H1 (cell line): ENCODE measurements around the gene DNAJC2. TPM values are rescaled to one million over a fixed set of nuclear protein-coding genes. Genes with fewer than 3 reads are reported as not detected.

Experiments used
- CTCF ChIA-PET: fragments of 300-600 bp; sonication (Branson Sonifier 250); formaldehyde crosslinking; loops from one replicate; lab custom pipeline; 2021; ENCODE audit not compliant: partially characterized antibody; lab: Charles Lee
- POLR2A ChIA-PET: fragments of 300-600 bp; sonication (Branson Sonifier 250); formaldehyde crosslinking; loops from one replicate; lab custom pipeline; 2021; ENCODE audit warnings: inconsistent platforms; ENCODE audit not compliant: partially characterized antibody; lab: Charles Lee
- DNase-seq, 2 experiments: peaks; one replicate each; pipeline versions ENCODE4 v3.0.0 to v3.0.0-alpha.2; 2010 to 2022; ENCODE audit warnings: low spot score in 2 of 2, low read depth in 1 of 2, mixed read lengths in 1 of 2
- FAIRE-seq: peaks from 2 replicates; lab custom pipeline; 2011; peaks lifted over from hg19 to GRCh38; lab: Jason Lieb, UNC
- H2AFZ ChIP-seq: 2 replicates; pipeline ENCODE4 v1.8.1; 2012; ENCODE audit warnings: low read length, inconsistent platforms
- H2AK5ac ChIP-seq: 2 replicates; pipeline ENCODE4 v1.6.1; 2013; ENCODE audit warnings: low read depth, low read length
- H2BK120ac ChIP-seq: replicated peaks from 2 replicates; pipeline ENCODE3; 2013; ENCODE audit warnings: low read depth, low read length, inconsistent platforms
- H2BK12ac ChIP-seq: 2 replicates; pipeline ENCODE4 v1.6.1; 2013; ENCODE audit warnings: low read depth, low read length
- H2BK15ac ChIP-seq: 2 replicates; pipeline ENCODE4 v1.6.1; 2013; ENCODE audit warnings: low read length
- H2BK20ac ChIP-seq: 2 replicates; pipeline ENCODE4 v1.6.1; 2013; ENCODE audit warnings: low read length
- H2BK5ac ChIP-seq: 2 replicates; pipeline ENCODE4 v1.6.1; 2013; ENCODE audit warnings: low read depth, low read length
- H3K14ac ChIP-seq: 2 replicates; pipeline ENCODE4 v1.6.1; 2013; ENCODE audit warnings: inconsistent platforms; ENCODE audit not compliant: insufficient read length
- H3K18ac ChIP-seq: 2 replicates; pipeline ENCODE4 v1.6.1; 2013; ENCODE audit warnings: low read length; ENCODE audit errors: extremely low read depth
- H3K23ac ChIP-seq: 2 replicates; pipeline ENCODE4 v1.6.1; 2013; ENCODE audit warnings: inconsistent platforms; ENCODE audit not compliant: insufficient read length
- H3K23me2 ChIP-seq: 2 replicates; pipeline ENCODE4 v1.6.1; 2013; ENCODE audit warnings: low read depth, low read length
- H3K27ac ChIP-seq: 2 replicates; pipeline ENCODE4 v1.6.1; 2011; ENCODE audit warnings: low read depth, low read length, inconsistent platforms
- H3K27me3 ChIP-seq, 4 experiments: replicated peaks in 1 of 4; 1 replicate in 1 of 4; 2 replicates in 3 of 4; pipeline versions ENCODE4 v1.6.1 to v1.8.1; 2011 to 2013; ENCODE audit warnings: low read length in 3 of 4, mild to moderate bottlenecking in 3 of 4, inconsistent platforms in 2 of 4, mixed read lengths in 2 of 4, moderate library complexity in 1 of 4; ENCODE audit not compliant: control insufficient read depth in 3 of 4, insufficient read depth in 3 of 4; ENCODE audit errors: extremely low read depth in 1 of 4
- H3K36me3 ChIP-seq, 4 experiments: 2 replicates each; pipeline versions ENCODE4 v1.6.1 to v1.8.1; 2011 to 2013; ENCODE audit warnings: mild to moderate bottlenecking in 4 of 4, low read length in 3 of 4, moderate library complexity in 2 of 4, control low read depth in 1 of 4, inconsistent platforms in 1 of 4; ENCODE audit not compliant: insufficient read depth in 4 of 4, control insufficient read depth in 2 of 4
- H3K4ac ChIP-seq: replicated peaks from 2 replicates; pipeline ENCODE3; 2013; ENCODE audit warnings: low read length, low read depth, mixed read lengths, inconsistent platforms; ENCODE audit not compliant: insufficient read length
- H3K4me1 ChIP-seq, 4 experiments: replicated peaks in 1 of 4; 1 replicate in 1 of 4; 2 replicates in 3 of 4; pipeline versions ENCODE4 v1.6.1 to v1.8.1; 2011 to 2013; ENCODE audit warnings: low read length in 3 of 4, inconsistent platforms in 2 of 4, mixed read lengths in 1 of 4; ENCODE audit not compliant: insufficient read depth in 4 of 4, control insufficient read depth in 3 of 4
- H3K4me2 ChIP-seq, 2 experiments: 2 replicates each; pipeline versions ENCODE4 v1.6.1 to v1.8.1; 2011 to 2013; ENCODE audit warnings: low read depth in 2 of 2, low read length in 2 of 2, control low read depth in 1 of 2, inconsistent platforms in 1 of 2, mild to moderate bottlenecking in 1 of 2; ENCODE audit not compliant: insufficient read depth in 1 of 2
- H3K4me3 ChIP-seq, 4 experiments: fragments of 200-600, 300-600 bp in 1 of 4; sonication (generic), shearing (Covaris generic), sonication (Bioruptor Twin) in 1 of 4; 2 replicates each; pipeline versions ENCODE4 v1.5.1 to v1.8.1; 2011 to 2016; ENCODE audit warnings: low read length in 4 of 4, low read depth in 3 of 4, control low read depth in 2 of 4, inconsistent platforms in 2 of 4, mild to moderate bottlenecking in 2 of 4, mixed read lengths in 1 of 4, moderate library complexity in 1 of 4; ENCODE audit not compliant: insufficient read depth in 2 of 4; ENCODE audit errors: extremely low read depth in 1 of 4
- H3K56ac ChIP-seq: replicated peaks from 2 replicates; pipeline ENCODE3; 2013; ENCODE audit warnings: low read depth, mild to moderate bottlenecking, mixed read lengths, low read length, inconsistent platforms; ENCODE audit not compliant: insufficient read length
- H3K79me1 ChIP-seq: 2 replicates; pipeline ENCODE4 v1.6.1; 2013; ENCODE audit warnings: low read depth, low read length, control low read depth
- H3K79me2 ChIP-seq, 2 experiments: 2 replicates each; pipeline versions ENCODE4 v1.6.1 to v1.8.1; 2012 to 2013; ENCODE audit warnings: low read length in 2 of 2, mild to moderate bottlenecking in 2 of 2, inconsistent platforms in 1 of 2; ENCODE audit not compliant: insufficient read depth in 2 of 2, control insufficient read depth in 1 of 2
- H3K9ac ChIP-seq, 4 experiments: replicated peaks in 1 of 4; 1 replicate in 1 of 4; 2 replicates in 3 of 4; pipeline versions ENCODE4 v1.6.1 to v1.8.1; 2011 to 2013; ENCODE audit warnings: low read depth in 3 of 4, low read length in 3 of 4, control low read depth in 2 of 4, mild to moderate bottlenecking in 2 of 4, moderate library complexity in 2 of 4, inconsistent platforms in 1 of 4; ENCODE audit errors: extremely low read depth in 1 of 4
- H3K9me3 ChIP-seq, 2 experiments: 2 replicates each; pipeline versions ENCODE4 v1.6.1 to v1.8.1; 2012 to 2013; ENCODE audit warnings: mild to moderate bottlenecking in 2 of 2, moderate library complexity in 2 of 2, control low read depth in 1 of 2, inconsistent platforms in 1 of 2, low read depth in 1 of 2, low read length in 1 of 2, mixed read lengths in 1 of 2; ENCODE audit not compliant: insufficient read depth in 2 of 2
- H4K20me1 ChIP-seq, 2 experiments: replicated peaks in 1 of 2; 2 replicates each; pipeline versions ENCODE3 to v1.8.1; 2011 to 2013; ENCODE audit warnings: inconsistent platforms in 2 of 2, low read length in 2 of 2, mild to moderate bottlenecking in 1 of 2; ENCODE audit not compliant: insufficient read depth in 2 of 2, control insufficient read depth in 1 of 2
- H4K5ac ChIP-seq: 2 replicates; pipeline ENCODE4 v1.6.1; 2013; ENCODE audit warnings: low read length, low read depth, mixed read lengths, inconsistent platforms; ENCODE audit not compliant: insufficient read length
- H4K8ac ChIP-seq: 2 replicates; pipeline ENCODE4 v1.8.0; 2013; ENCODE audit warnings: mild to moderate bottlenecking, moderate library complexity, low read length, inconsistent platforms; ENCODE audit not compliant: insufficient read depth; ENCODE audit errors: extremely low read depth
- H4K91ac ChIP-seq: replicated peaks from 2 replicates; pipeline ENCODE3; 2013; ENCODE audit warnings: low read length, mixed read lengths, inconsistent platforms; ENCODE audit not compliant: insufficient read length
- ASH2L ChIP-seq: fragments of 200-600, 300-600 bp; sonication (generic); IDR thresholded peaks from one replicate; pipeline ENCODE4 v1.7.1; 2017; ENCODE audit warnings: low read length
- CBX8 ChIP-seq: fragments of 300-800, 300-1000 bp; sonication (generic); IDR thresholded peaks from 2 replicates; pipeline ENCODE4 v1.7.1; 2016; ENCODE audit warnings: low read depth, low read length, borderline replicate concordance
- CEBPB ChIP-seq: IDR thresholded peaks from 2 replicates; pipeline ENCODE4 v1.6.1; 2012; ENCODE audit warnings: low read depth, low read length
- CHD2 ChIP-seq: IDR thresholded peaks from 2 replicates; pipeline ENCODE4 v1.6.1; 2012; ENCODE audit warnings: low read length, improper control_type of control experiment
- CTBP2 ChIP-seq: IDR thresholded peaks from 2 replicates; pipeline ENCODE4 v1.7.0; 2011; ENCODE audit warnings: borderline replicate concordance, mild to moderate bottlenecking, moderate library complexity, mixed read lengths, low read length; ENCODE audit not compliant: insufficient read depth, insufficient read length
- E2F6 ChIP-seq: IDR thresholded peaks from 2 replicates; pipeline ENCODE4 v1.6.1; 2012; ENCODE audit warnings: inconsistent platforms
- EGR1 ChIP-seq: IDR thresholded peaks from 2 replicates; pipeline ENCODE4 v1.6.1; 2011; ENCODE audit warnings: low read depth, low read length, borderline replicate concordance
- KDM5A ChIP-seq: fragments of 200-600 bp; IDR thresholded peaks from 2 replicates; pipeline ENCODE4 v1.7.1; 2012; ENCODE audit warnings: mild to moderate bottlenecking, low read length, inconsistent platforms, mixed read lengths
- MAFK ChIP-seq: IDR thresholded peaks from 2 replicates; pipeline ENCODE4 v1.6.1; 2012; ENCODE audit warnings: low read depth, mild to moderate bottlenecking, improper control_type of control experiment, low read length
- PHF8 ChIP-seq: fragments of 200-600 bp; sonication (generic); conservative IDR thresholded peaks from 2 replicates; pipeline ENCODE4 v1.7.1; 2012; ENCODE audit warnings: low read depth, mild to moderate bottlenecking, inconsistent platforms, low read length, moderate library complexity
- RNF2 ChIP-seq: fragments of 200-900, 300-1000 bp; sonication (generic); IDR thresholded peaks from 2 replicates; pipeline ENCODE4 v1.7.1; 2016; ENCODE audit warnings: borderline replicate concordance, low read depth, mild to moderate bottlenecking, antibody characterized with exemption, low read length; ENCODE audit not compliant: poor library complexity, severe bottlenecking; ENCODE audit errors: missing control alignments
- SRF ChIP-seq: IDR thresholded peaks from 2 replicates; pipeline ENCODE4 v1.6.1; 2011; ENCODE audit warnings: mild to moderate bottlenecking, low read depth, low read length, moderate library complexity
- USF2 ChIP-seq: IDR thresholded peaks from 2 replicates; pipeline ENCODE4 v1.6.1; 2011; ENCODE audit warnings: low read length, improper control_type of control experiment
- WGBS, 2 experiments: shearing (Covaris generic) in 1 of 2; methylation state at CpG; one replicate each; pipeline versions ENCODE4 v1.1.6 to v1.1.7; 2013 to 2015; ENCODE audit warnings: low lambda C conversion rate in 2 of 2, mixed read lengths in 2 of 2, inconsistent platforms in 1 of 2, low coverage in 1 of 2, missing lambda C conversion rate in 1 of 2; ENCODE audit not compliant: insufficient replicate concordance in 2 of 2, insufficient coverage in 1 of 2, insufficient read length in 1 of 2; ENCODE audit errors: extremely low coverage in 1 of 2, missing lambda C conversion rate in 1 of 2; 5-methylcytosine and 5-hydroxymethylcytosine counted together
- polyA plus RNA-seq, 7 experiments: library from polyadenylated mRNA; depleted of rRNA in 3 of 7; stranded (reverse) in 5 of 7; unstranded in 2 of 7; fragments of >200 nt in 5 of 7; fragments of 200-250 nt in 2 of 7; gene quantifications; 1 replicate in 5 of 7; 2 replicates in 1 of 7; 4 replicates in 1 of 7; pipeline versions ENCODE4 v1.2.1 to v1.2.3, GENCODE V29; 2011 to 2013; ENCODE audit warnings: missing spikeins in 2 of 7, mixed read lengths in 2 of 7
- total RNA-seq: library from RNA; stranded (reverse); fragmentation: NEBNext Ultra II Directional; extraction: Animal tissue kit (Norgen Biotek cat#: 25700); gene quantifications from 2 replicates; pipeline ENCODE4 v1.2.1, GENCODE V29; 2021

DNAJC2 gene
- total and polyA plus RNA-seq, 2 of the 8 experiments (the other 6 are each of a cell fraction or from before 2014, with no cell fraction given): 9.8 to 42.2 TPM

GRCh38 chr7:103382032-103382402 is 37.5 kb upstream of the DNAJC2 start:
- Histone ChIP-seq H2BK20ac (no peak overlapping the region), H3K9me3 (peaks cover 0 to 6% of the 10 kb centered on the region in 2 experiments; a peak in 1 of 4 replicates), H3K79me2 (no peaks in the 10 kb centered on the region), H3K79me1 (peaks cover 5% of the 10 kb centered on the region; the same call in 1 of the 2 replicates), H3K27ac (no peak overlapping the region), H3K36me3 (no peaks in the 10 kb centered on the region; a peak in 1 of 8 replicates), H3K4me3 (no peak overlapping the region), H3K4me1 (no peaks in the 10 kb centered on the region), H4K8ac (no peak overlapping the region), H2BK15ac (no peak overlapping the region), H3K4ac (no peak overlapping the region), H4K91ac (no peak overlapping the region), H4K20me1 (peaks cover 3 to 13% of the 10 kb centered on the region in 2 experiments), H3K18ac (no peak overlapping the region), H4K5ac (no peak overlapping the region), H2AFZ (no peak overlapping the region), H3K23me2 (peaks cover 14% of the 10 kb centered on the region), H3K4me2 (no peak overlapping the region), H2AK5ac (no peak overlapping the region), H2BK5ac (no peak overlapping the region), H3K56ac (peak overlapping the region; percentile 56), H3K14ac (no peak overlapping the region), H3K23ac (no peak overlapping the region), H3K9ac (no peak overlapping the region), H2BK12ac (no peak overlapping the region), H3K27me3 (no peaks in the 10 kb centered on the region), H2BK120ac (no peak overlapping the region)
- ChIA-PET POLR2A (no interaction called here), CTCF (no interaction called here)
- FAIRE-seq (no peak), DNase-seq (no peak)
- 93% methylated on average over 4 of the region's 5 CpGs; no CpG with 5 or more reads in 1 of the 2 experiments for WGBS, 2 experiments
- TF ChIP-seq RNF2 (no peak), CTBP2 (no peak), KDM5A (no peak), E2F6 (no peak), USF2 (no peak), CEBPB (no peak), MAFK (no peak), CHD2 (no peak), SRF (no peak), PHF8 (no peak), EGR1 (no peak), ASH2L (no peak), CBX8 (no peak)
